ENCODE data around the gene RPS27L.

Gene RPS27L

GRCh38 chr15:63121382-63122001 is 35.8 kb downstream of the RPS27L start, which contains the start of gene LACTB (continued):
- peak; percentile 97 for TF ChIP-seq ZNF518A (tag by site-specific recombination; conservative IDR thresholded peaks at IDR 0.05; ENCODE audit: low read depth)
- no peak for TF ChIP-seq ZNF426 (tag by site-specific recombination; IDR thresholded peaks at IDR 0.05)
- TF ChIP-seq KLF9 (tag by site-specific recombination; IDR thresholded peaks at IDR 0.05; ENCODE audit: low read depth), result peak; percentile 92
- no peak for TF ChIP-seq ZEB2 (tag by site-specific recombination; IDR thresholded peaks at IDR 0.05)
- TF ChIP-seq ZNF561 (tag by site-specific recombination; IDR thresholded peaks at IDR 0.05; ENCODE audit: borderline replicate concordance), result no peak
- TF ChIP-seq ZNF324 (tag by site-specific recombination; IDR thresholded peaks at IDR 0.05), result peak; percentile 84
- TF ChIP-seq KLF8 (tag by site-specific recombination; IDR thresholded peaks at IDR 0.05), result peak; percentile 83
- TF ChIP-seq ZBTB11 (tag by site-specific recombination; conservative IDR thresholded peaks at IDR 0.05; ENCODE audit: low read depth), result no peak
- TF ChIP-seq OVOL3 (tag by site-specific recombination; IDR thresholded peaks at IDR 0.05), result peak; percentile 72; the same call in 1 of the 2 replicates
- TF ChIP-seq ZSCAN30 (tag by site-specific recombination; IDR thresholded peaks at IDR 0.05), result 0 out of 2 replicates have a peak, but pooled peaks have one; percentile 10
- no peak for TF ChIP-seq ZNF280D (tag by site-specific recombination; IDR thresholded peaks at IDR 0.05)
- no peak for TF ChIP-seq YY2 (tag by site-specific recombination; IDR thresholded peaks at IDR 0.05)
- no peak for TF ChIP-seq BCL6B (tag by site-specific recombination; IDR thresholded peaks at IDR 0.05)
- peak; percentile 67 for TF ChIP-seq SP2 (tag by site-specific recombination; IDR thresholded peaks at IDR 0.05)
- peak; percentile 41 for TF ChIP-seq PRDM10 (tag by site-specific recombination; IDR thresholded peaks at IDR 0.05)
- TF ChIP-seq ZNF19 (tag by site-specific recombination; IDR thresholded peaks at IDR 0.05; ENCODE audit: low read depth), result no peak
- TF ChIP-seq ZNF423 (tag by site-specific recombination; IDR thresholded peaks at IDR 0.05), result no peak
- TF ChIP-seq ZNF362 (tag by site-specific recombination; IDR thresholded peaks at IDR 0.05), result no peak
- TF ChIP-seq SP3 (tag by site-specific recombination; IDR thresholded peaks at IDR 0.05), result peak; percentile 89
- no peak for TF ChIP-seq ZNF501 (tag by site-specific recombination; IDR thresholded peaks at IDR 0.05)
- no peak for TF ChIP-seq ZNF391 (tag by site-specific recombination; IDR thresholded peaks at IDR 0.05; ENCODE audit: borderline replicate concordance, low read depth)
- TF ChIP-seq ZNF2 (tag by site-specific recombination; IDR thresholded peaks at IDR 0.05), result no peak

Data from HEK293 (cell line).